Loucy (cell line): ENCODE measurements around the gene UBASH3A.

Experiments used
- H2AFZ ChIP-seq: fragments of 200-600 bp; sonication (generic); 2 replicates; pipeline ENCODE4 v1.6.0; 2016; ENCODE audit warnings: antibody characterized with exemption, mild to moderate bottlenecking, low read length, moderate library complexity
- H3F3A ChIP-seq: fragments of 200-600 bp; 2 replicates; pipeline ENCODE4 v1.6.0; 2016; ENCODE audit warnings: antibody characterized with exemption, low read depth, mild to moderate bottlenecking
- H3K27me3 ChIP-seq: fragments of 200-600 bp; sonication (generic); 2 replicates; pipeline ENCODE4 v1.6.1; 2014; ENCODE audit warnings: low read length, mild to moderate bottlenecking; ENCODE audit not compliant: insufficient read depth, poor library complexity, severe bottlenecking
- H3K36me3 ChIP-seq: fragments of 200-600 bp; sonication (generic); 2 replicates; pipeline ENCODE4 v1.6.1; 2016; ENCODE audit warnings: low read length; ENCODE audit not compliant: insufficient read depth
- H3K4me1 ChIP-seq: fragments of 200-600 bp; sonication (generic); 2 replicates; pipeline ENCODE4 v1.5.1; 2014; ENCODE audit warnings: low read length, mild to moderate bottlenecking; ENCODE audit not compliant: insufficient read depth, poor library complexity, severe bottlenecking
- H3K4me2 ChIP-seq: fragments of 200-600 bp; sonication (generic); 2 replicates; pipeline ENCODE4 v1.6.0; 2014; ENCODE audit warnings: antibody characterized with exemption, low read length, low read depth, mild to moderate bottlenecking; ENCODE audit not compliant: poor library complexity, severe bottlenecking
- H3K4me3 ChIP-seq: fragments of 200-600 bp; sonication (generic); 2 replicates; pipeline ENCODE4 v1.5.1; 2014; ENCODE audit warnings: low read length, mild to moderate bottlenecking, mixed read lengths; ENCODE audit not compliant: poor library complexity, severe bottlenecking
- H3K79me2 ChIP-seq: fragments of 200-600 bp; sonication (generic); 2 replicates; pipeline ENCODE4 v1.6.1; 2014; ENCODE audit warnings: low read length; ENCODE audit not compliant: insufficient read depth
- H3K9ac ChIP-seq: fragments of 200-600 bp; sonication (generic); 2 replicates; pipeline ENCODE4 v1.6.0; 2014; ENCODE audit warnings: mild to moderate bottlenecking, low read depth, low read length, moderate library complexity; ENCODE audit not compliant: poor library complexity, severe bottlenecking
- H3K9me2 ChIP-seq: fragments of 200-600 bp; sonication (generic); replicated peaks from 2 replicates; pipeline ENCODE4 v1.6.1; 2016; ENCODE audit warnings: low read depth, low read length, mixed read lengths
- H3K9me3 ChIP-seq: fragments of 200-600 bp; sonication (generic); 2 replicates; pipeline ENCODE4 v1.6.1; 2014; ENCODE audit warnings: mild to moderate bottlenecking, antibody characterized with exemption, low read length, low read depth; ENCODE audit not compliant: insufficient read depth
- H4K20me1 ChIP-seq: fragments of 200-600 bp; sonication (generic); 2 replicates; pipeline ENCODE4 v1.6.0; 2014; ENCODE audit warnings: antibody characterized with exemption, low read length, mild to moderate bottlenecking; ENCODE audit not compliant: insufficient read depth, poor library complexity, severe bottlenecking
- EZH2phosphoT487 ChIP-seq: fragments of 200-600 bp; IDR thresholded peaks from 2 replicates; pipeline ENCODE4 v1.6.1; 2018; ENCODE audit warnings: antibody characterized with exemption, mild to moderate bottlenecking, moderate library complexity, borderline replicate concordance
- TF ChIP-seq, protein P1 (sequence below): fragments of 200-600 bp; sonication (generic); conservative IDR thresholded peaks from 2 replicates; pipeline ENCODE4 v1.5.1; 2014; ENCODE audit warnings: mild to moderate bottlenecking, antibody characterized with exemption, low read length

Gene UBASH3A

GRCh38 chr21:42392731-42393442 is 10.8 kb upstream of the UBASH3A start:
- TF ChIP-seq EZH2phosphoT487, result no peak
- TF ChIP-seq, protein P1, sequence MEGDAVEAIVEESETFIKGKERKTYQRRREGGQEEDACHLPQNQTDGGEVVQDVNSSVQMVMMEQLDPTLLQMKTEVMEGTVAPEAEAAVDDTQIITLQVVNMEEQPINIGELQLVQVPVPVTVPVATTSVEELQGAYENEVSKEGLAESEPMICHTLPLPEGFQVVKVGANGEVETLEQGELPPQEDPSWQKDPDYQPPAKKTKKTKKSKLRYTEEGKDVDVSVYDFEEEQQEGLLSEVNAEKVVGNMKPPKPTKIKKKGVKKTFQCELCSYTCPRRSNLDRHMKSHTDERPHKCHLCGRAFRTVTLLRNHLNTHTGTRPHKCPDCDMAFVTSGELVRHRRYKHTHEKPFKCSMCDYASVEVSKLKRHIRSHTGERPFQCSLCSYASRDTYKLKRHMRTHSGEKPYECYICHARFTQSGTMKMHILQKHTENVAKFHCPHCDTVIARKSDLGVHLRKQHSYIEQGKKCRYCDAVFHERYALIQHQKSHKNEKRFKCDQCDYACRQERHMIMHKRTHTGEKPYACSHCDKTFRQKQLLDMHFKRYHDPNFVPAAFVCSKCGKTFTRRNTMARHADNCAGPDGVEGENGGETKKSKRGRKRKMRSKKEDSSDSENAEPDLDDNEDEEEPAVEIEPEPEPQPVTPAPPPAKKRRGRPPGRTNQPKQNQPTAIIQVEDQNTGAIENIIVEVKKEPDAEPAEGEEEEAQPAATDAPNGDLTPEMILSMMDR, result no peak
- Histone ChIP-seq H3K9me2 (no peaks in the 10 kb centered on the region), H3F3A (no peaks in the 10 kb centered on the region), H3K4me3 (no peak overlapping the region), H4K20me1 (no peaks in the 10 kb centered on the region), H3K4me1 (peaks cover 58% of the 10 kb centered on the region), H3K4me2 (no peak overlapping the region), H3K27me3 (no peaks in the 10 kb centered on the region), H3K36me3 (no peaks in the 10 kb centered on the region), H3K79me2 (no peaks in the 10 kb centered on the region), H2AFZ (no peak overlapping the region), H3K9ac (no peak overlapping the region), H3K9me3 (no peaks in the 10 kb centered on the region)

DNA sequence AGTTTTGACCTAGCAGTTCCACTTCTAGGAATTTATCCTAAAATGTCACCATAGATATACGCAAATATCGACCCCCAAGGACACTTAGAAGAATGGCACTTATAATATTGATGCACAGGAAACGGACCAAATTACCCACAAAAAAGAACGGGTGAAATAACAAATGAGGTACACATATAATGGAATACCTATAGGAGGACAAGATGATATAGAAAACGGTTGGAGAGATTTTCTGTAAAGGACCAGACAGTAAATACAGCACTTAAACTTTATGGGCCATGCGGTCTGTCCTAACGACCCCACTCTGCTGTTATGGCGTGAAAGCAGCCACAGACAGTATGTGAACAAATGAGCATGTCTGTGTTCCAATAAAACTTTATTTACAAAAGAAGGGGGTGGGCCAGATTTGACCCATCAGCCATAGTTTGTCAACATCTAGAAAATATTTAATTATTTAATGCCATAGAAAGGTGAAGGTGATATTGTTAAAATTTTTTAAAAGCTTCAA is 10.2 kb upstream of the UBASH3A start:
- TF ChIP-seq, protein P1, result no peak
- TF ChIP-seq EZH2phosphoT487, result no peak
- Histone ChIP-seq H3K79me2 (no peaks in the 10 kb centered on the region), H3K27me3 (no peaks in the 10 kb centered on the region), H3K9me2 (no peaks in the 10 kb centered on the region), H3K9ac (no peak overlapping the region), H3F3A (no peaks in the 10 kb centered on the region), H4K20me1 (no peaks in the 10 kb centered on the region), H3K4me2 (no peak overlapping the region), H3K36me3 (no peaks in the 10 kb centered on the region), H3K9me3 (no peaks in the 10 kb centered on the region), H3K4me1 (peaks cover 59% of the 10 kb centered on the region), H3K4me3 (no peak overlapping the region), H2AFZ (no peak overlapping the region)

GRCh38 chr21:42395302-42395701 is 8.4 kb upstream of the UBASH3A start:
- no peak overlapping the region for H3K4me2 ChIP-seq
- H3K79me2 ChIP-seq, result no peaks in the 10 kb centered on the region
- no peak overlapping the region for H3K4me3 ChIP-seq
- no peaks in the 10 kb centered on the region for H3K36me3 ChIP-seq
- H3F3A ChIP-seq, result no peaks in the 10 kb centered on the region
- H4K20me1 ChIP-seq, result no peaks in the 10 kb centered on the region
- H3K4me1 ChIP-seq, result peaks cover 44% of the 10 kb centered on the region
- no peak overlapping the region for H3K9ac ChIP-seq
- no peaks in the 10 kb centered on the region for H3K9me3 ChIP-seq
- no peak overlapping the region for H2AFZ ChIP-seq
- TF ChIP-seq, protein P1, result no peak
- no peak for TF ChIP-seq EZH2phosphoT487
- H3K9me2 ChIP-seq, result no peaks in the 10 kb centered on the region
- H3K27me3 ChIP-seq, result no peaks in the 10 kb centered on the region
